Ovary (tissue), 3 donors: Measurements from ENCODE around the gene VCAN.

Source experiments
- CTCF ChIP-seq, 3 donors: fragments of 450-650 bp in 2 of 3; fragments of 200-600 bp in 1 of 3; IDR thresholded peaks; one replicate each; pipeline versions ENCODE4 v1.5.1 to v1.8.0; 2016 to 2022; ENCODE audit warnings: antibody characterized with exemption in 3 of 3, mild to moderate bottlenecking in 1 of 3
- POLR2A ChIP-seq: fragments of 450-650 bp; IDR thresholded peaks from one replicate; pipeline ENCODE4 v1.6.1; 2017; ENCODE audit warnings: antibody characterized with exemption, mild to moderate bottlenecking, moderate library complexity
- donor health status: DM: no; HTN: no; CAD: no.

- TF ChIP-seq CTCF (IDR thresholded peaks at IDR 0.05) (no peak), POLR2A (no peak)
Observed at GRCh38 chr5:83614841-83615240, 143.3 kb downstream of the VCAN start.
